ENCODE measurements around the gene ATRNL1. TPM values are rescaled to one million over a fixed set of nuclear protein-coding genes. Genes with fewer than 3 reads are reported as not detected.

The ATRNL1 gene
- total and polyA plus RNA-seq, 2 of the 8 experiments (the other 6 are each of a cell fraction or from before 2014, with no cell fraction given), result 5.1 to 17.6 TPM

- TF ChIP-seq CHD7 (IDR thresholded peaks at IDR 0.05; ENCODE audit: insufficient replicate concordance, low read length), result no peak
- TF ChIP-seq ATF3 (IDR thresholded peaks at IDR 0.05; ENCODE audit: insufficient read depth, low read depth, low read length), result no peak
- no peak for TF ChIP-seq KDM4A (IDR thresholded peaks at IDR 0.05; ENCODE audit: low read depth, low read length, severe bottlenecking)
- no peak for TF ChIP-seq FOSL1 (IDR thresholded peaks at IDR 0.05; ENCODE audit: insufficient read depth, low read depth, low read length)
- TF ChIP-seq ZNF274 (IDR thresholded peaks at IDR 0.05; ENCODE audit: borderline replicate concordance, extremely low read depth, low read length), result no peak
- TF ChIP-seq SIRT6 (IDR thresholded peaks at IDR 0.05; ENCODE audit: low read length), result no peak
Measured at GRCh38 chr10:115921795-115922194, 828.6 kb downstream of the ATRNL1 start (continued).

Data from H1 (cell line).